LNCaP clone FGC (cell line): ENCODE measurements around the gene TMEM150B.
"Not testable (repeated sequence)": the region's sequence is repeated elsewhere in the genome, so short reads cannot be mapped to it uniquely, and the experiment has no call there.

Experiments used
- DNase-seq: peaks from one replicate; pipeline ENCODE4 v3.0.0-alpha.2; 2011; ENCODE audit warnings: low read depth
- H3K4me3 ChIP-seq: 2 replicates; pipeline ENCODE4 v1.5.1; 2011; ENCODE audit warnings: mild to moderate bottlenecking, low read depth, low read length, control low read depth
- CTCF ChIP-seq: IDR thresholded peaks from 2 replicates; pipeline ENCODE4 v1.5.1; 2012; ENCODE audit warnings: mild to moderate bottlenecking; ENCODE audit not compliant: control insufficient read depth, insufficient read depth; ENCODE audit errors: extremely low read depth

The TMEM150B gene

GRCh38 chr19:55333870-55334269, 8.7 kb upstream of the TMEM150B start:
- TF ChIP-seq CTCF = no peak
- no peak overlapping the region for H3K4me3 ChIP-seq
- DNase-seq = no peak

- DNase-seq, H3K4me3 ChIP-seq: not testable (repeated sequence)
These were observed 4.7 kb upstream of the TMEM150B start for GRCh38 chr19:55329791-55330190.

GRCh38 chr19:55328774-55329318, 3.7 kb upstream of the TMEM150B start:
- H3K4me3 ChIP-seq = not testable (repeated sequence)

GRCh38 chr19:55324662-55325061, 479 bp downstream of the TMEM150B start:
- H3K4me3 ChIP-seq = no peak overlapping the region
- no peak for DNase-seq
- TF ChIP-seq CTCF = no peak

More at GRCh38 chr19:55328774-55329318, 3.7 kb upstream of the TMEM150B start:
- DNase-seq = not testable (repeated sequence)

GRCh38 chr19:55322204-55322885, 2.8 kb downstream of the TMEM150B start:
- no peak overlapping the region for H3K4me3 ChIP-seq
- DNase-seq = no peak
- no peak for TF ChIP-seq CTCF

- no peak for DNase-seq
- TF ChIP-seq CTCF = no peak
These were observed 3.5 kb downstream of the TMEM150B start for GRCh38 chr19:55321466-55322137.

GRCh38 chr19:55320844-55321419, 4.2 kb downstream of the TMEM150B start:
- no peak overlapping the region for H3K4me3 ChIP-seq
- DNase-seq = no peak
- TF ChIP-seq CTCF = no peak

More at GRCh38 chr19:55321466-55322137, 3.5 kb downstream of the TMEM150B start:
- no peak overlapping the region for H3K4me3 ChIP-seq
